HCT116 (cell line): Measurements from ENCODE around the gene NELL1.

ENCODE experiments used
- CEBPB ChIP-seq: IDR thresholded peaks from 2 replicates; pipeline ENCODE4 v1.6.1; 2012; ENCODE audit warnings: low read depth
- CTCF ChIP-seq, 3 experiments: fragments of 200-600 bp in 1 of 3; sonication (generic) in 1 of 3; IDR thresholded peaks in 2 of 3; conservative IDR thresholded peaks in 1 of 3; 2 replicates each; pipeline ENCODE4 v1.5.1; 2012 to 2017; ENCODE audit warnings: low read depth in 2 of 3, low read length in 2 of 3, antibody characterized with exemption in 1 of 3, borderline replicate concordance in 1 of 3, control low read depth in 1 of 3, mild to moderate bottlenecking in 1 of 3, mixed read lengths in 1 of 3, mixed run types in 1 of 3, moderate library complexity in 1 of 3; ENCODE audit not compliant: insufficient read depth in 1 of 3
- EZH2 ChIP-seq: fragments of 200-600 bp; sonication (generic); IDR thresholded peaks from 2 replicates; pipeline ENCODE4 v1.6.1; 2017; ENCODE audit warnings: antibody characterized with exemption, mixed run types
- EZH2phosphoT487 ChIP-seq: fragments of 200-600 bp; IDR thresholded peaks from 2 replicates; pipeline ENCODE4 v1.6.1; 2018; ENCODE audit warnings: antibody characterized with exemption, borderline replicate concordance
- JUND ChIP-seq: IDR thresholded peaks from 2 replicates; pipeline ENCODE4 v1.6.1; 2012
- POLR2A ChIP-seq: IDR thresholded peaks from 2 replicates; pipeline ENCODE4 v1.7.0; 2011; ENCODE audit warnings: borderline replicate concordance; ENCODE audit not compliant: insufficient read depth, insufficient read length; ENCODE audit errors: extremely low read depth
- POLR2AphosphoS5 ChIP-seq: IDR thresholded peaks from 2 replicates; pipeline ENCODE4 v1.6.1; 2011; ENCODE audit warnings: mild to moderate bottlenecking, low read depth, low read length, moderate library complexity
- RAD21 ChIP-seq: IDR thresholded peaks from 2 replicates; pipeline ENCODE4 v1.6.1; 2012; ENCODE audit warnings: low read depth, mild to moderate bottlenecking
- SIN3A ChIP-seq: IDR thresholded peaks from 2 replicates; pipeline ENCODE4 v1.6.1; 2012; ENCODE audit warnings: low read depth
- TCF7L2 ChIP-seq: IDR thresholded peaks from 2 replicates; pipeline ENCODE4 v1.7.0; 2011; ENCODE audit warnings: borderline replicate concordance, inconsistent platforms; ENCODE audit not compliant: insufficient read depth, insufficient read length; ENCODE audit errors: extremely low read depth
- ZFX ChIP-seq: fragments of 450-650 bp; IDR thresholded peaks from 2 replicates; pipeline ENCODE4 v1.6.1; 2017
- ZNF274 ChIP-seq: fragments of 200-500 bp; sonication (Bioruptor generic); IDR thresholded peaks from 2 replicates; pipeline ENCODE4 v1.6.1; 2014; ENCODE audit warnings: mild to moderate bottlenecking, low read depth, low read length, inconsistent platforms
- TF ChIP-seq, protein P1 (sequence below): IDR thresholded peaks from 2 replicates; pipeline ENCODE4 v1.6.1; 2012

- TF ChIP-seq TCF7L2 (no peak), ZFX (no peak), CTCF (IDR thresholded peaks at IDR 0.05 in 2 of 3, conservative IDR thresholded peaks at IDR 0.05 in 1 of 3; ENCODE audit: borderline replicate concordance in 1 of 3, insufficient read depth in 1 of 3, low read depth in 2 of 3, low read length in 2 of 3) (no peak), CEBPB (no peak), POLR2AphosphoS5 (no peak), POLR2A (no peak), SIN3A (no peak), ZNF274 (no peak), EZH2 (no peak), JUND (no peak), EZH2phosphoT487 (no peak), RAD21 (no peak)
- TF ChIP-seq, protein P1, sequence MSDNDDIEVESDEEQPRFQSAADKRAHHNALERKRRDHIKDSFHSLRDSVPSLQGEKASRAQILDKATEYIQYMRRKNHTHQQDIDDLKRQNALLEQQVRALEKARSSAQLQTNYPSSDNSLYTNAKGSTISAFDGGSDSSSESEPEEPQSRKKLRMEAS, result no peak
Observed at GRCh38 chr11:21374376-21374775, 705.0 kb downstream of the NELL1 start.
